Breast epithelium (tissue), 4 donors: ENCODE measurements around the gene BHLHE41. TPM values are rescaled to one million over a fixed set of nuclear protein-coding genes. Genes with fewer than 3 reads are reported as not detected.

Source experiments
- DNase-seq, 2 donors: peaks; one replicate each; pipeline ENCODE4 v3.0.0-alpha.2; 2019; ENCODE audit warnings: low spot score in 2 of 2
- H3K27ac ChIP-seq, 2 donors: fragments of 200-600 bp; sonication (generic) in 1 of 2; one replicate each; pipeline ENCODE4 v1.5.1; 2016 to 2019; ENCODE audit warnings: mild to moderate bottlenecking in 1 of 2
- H3K27me3 ChIP-seq, 2 donors: fragments of 200-600 bp; sonication (generic) in 1 of 2; one replicate each; pipeline versions ENCODE4 v1.5.1 to v1.6.0; 2017 to 2019; ENCODE audit warnings: control low read depth in 1 of 2, mild to moderate bottlenecking in 1 of 2
- H3K36me3 ChIP-seq: fragments of 200-600 bp; one replicate; pipeline ENCODE4 v1.5.1; 2019
- H3K4me1 ChIP-seq, 2 donors: fragments of 200-600 bp; sonication (generic); one replicate each; pipeline ENCODE4 v1.5.1; 2016 to 2019; ENCODE audit warnings: control low read depth in 1 of 2
- H3K4me3 ChIP-seq, 3 donors: fragments of 200-600 bp; sonication (generic); 1 replicate in 2 of 3; 2 replicates in 1 of 3; pipeline ENCODE4 v1.5.1; 2016 to 2019; ENCODE audit warnings: mild to moderate bottlenecking in 3 of 3, moderate library complexity in 2 of 3
- H3K9me3 ChIP-seq, 2 donors: fragments of 200-600 bp; sonication (generic) in 1 of 2; one replicate each; pipeline ENCODE4 v1.5.1; 2016 to 2019; ENCODE audit warnings: control low read depth in 1 of 2
- POLR2A ChIP-seq: fragments of 450-650 bp; IDR thresholded peaks from one replicate; pipeline ENCODE4 v1.6.1; 2016; ENCODE audit warnings: antibody characterized with exemption, mild to moderate bottlenecking, moderate library complexity
- POLR2AphosphoS5 ChIP-seq, 3 donors: sonication (generic); formaldehyde crosslinking; IDR thresholded peaks; one replicate each; pipeline ENCODE4 v1.6.1; 2017; ENCODE audit warnings: antibody characterized with exemption in 3 of 3
- intact Hi-C: fragments of 100-400 bp; cut with DNase I; formaldehyde crosslinking; loops from one replicate; pipeline ENCODE4 v1.15.1; 2023; ENCODE audit warnings: low total_unique reads
- total RNA-seq, 3 donors: library from RNA; depleted of rRNA; stranded (reverse); fragments of >200 nt; gene quantifications; one replicate each; pipeline ENCODE4 v1.1.0, GENCODE V29; 2016
- TF ChIP-seq, protein P1 (sequence below), 3 donors: fragments of 450-650 bp; IDR thresholded peaks; one replicate each; pipeline ENCODE4 v1.5.1; 2016 to 2017; ENCODE audit warnings: antibody characterized with exemption in 3 of 3, mild to moderate bottlenecking in 3 of 3, moderate library complexity in 3 of 3

The BHLHE41 gene
- total RNA-seq, 3 donors from 2014 or later, result 5.6 to 29.7 (median 9.2) TPM

DNA sequence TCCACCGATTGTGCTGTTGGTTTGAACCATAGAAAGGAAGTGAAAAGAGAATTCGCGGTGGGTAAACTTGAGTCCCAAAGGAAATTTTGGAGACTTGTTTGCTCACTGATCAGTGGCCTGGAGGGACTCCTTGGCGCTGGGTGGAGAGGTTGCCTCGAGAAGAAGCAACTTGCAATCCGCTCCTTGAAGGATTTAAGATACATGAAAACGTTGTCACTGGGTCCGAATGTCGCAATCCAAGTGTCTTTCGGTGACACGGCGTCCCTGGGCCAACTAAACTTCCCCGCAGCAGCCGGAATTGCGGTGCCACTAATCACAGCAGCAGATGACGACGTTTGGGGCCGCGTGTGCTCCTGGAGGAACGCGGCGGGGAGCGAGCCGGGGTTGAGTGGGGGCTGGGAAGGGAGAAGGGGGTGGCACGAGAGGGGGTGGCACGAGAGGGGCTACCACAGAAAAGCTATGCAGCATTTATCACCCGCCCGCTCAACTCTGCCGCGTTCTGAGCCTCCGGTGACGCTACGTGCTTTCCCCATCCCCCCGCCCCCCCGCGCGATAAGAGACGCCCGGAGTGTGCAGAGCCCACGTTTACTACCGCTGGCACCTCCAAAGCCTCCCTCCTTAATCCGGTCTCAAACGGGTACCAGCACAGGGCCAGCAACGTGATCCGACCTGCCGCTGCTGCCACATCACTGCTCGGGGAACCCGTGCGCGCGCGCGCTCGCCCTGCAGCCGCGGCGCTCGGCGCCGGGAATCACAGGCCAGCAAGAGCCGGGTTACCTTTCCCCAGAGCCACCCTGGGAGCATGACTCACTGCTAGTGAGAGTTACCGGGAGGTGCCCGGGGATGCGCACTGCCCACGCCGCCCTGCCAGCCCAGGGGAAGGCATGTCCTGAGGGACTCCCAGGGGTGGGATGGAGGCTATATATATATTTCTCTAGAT is 833 bp upstream of the BHLHE41 start:
- DNase-seq, result peak; percentile 79 to 91
- TF ChIP-seq, protein P1, sequence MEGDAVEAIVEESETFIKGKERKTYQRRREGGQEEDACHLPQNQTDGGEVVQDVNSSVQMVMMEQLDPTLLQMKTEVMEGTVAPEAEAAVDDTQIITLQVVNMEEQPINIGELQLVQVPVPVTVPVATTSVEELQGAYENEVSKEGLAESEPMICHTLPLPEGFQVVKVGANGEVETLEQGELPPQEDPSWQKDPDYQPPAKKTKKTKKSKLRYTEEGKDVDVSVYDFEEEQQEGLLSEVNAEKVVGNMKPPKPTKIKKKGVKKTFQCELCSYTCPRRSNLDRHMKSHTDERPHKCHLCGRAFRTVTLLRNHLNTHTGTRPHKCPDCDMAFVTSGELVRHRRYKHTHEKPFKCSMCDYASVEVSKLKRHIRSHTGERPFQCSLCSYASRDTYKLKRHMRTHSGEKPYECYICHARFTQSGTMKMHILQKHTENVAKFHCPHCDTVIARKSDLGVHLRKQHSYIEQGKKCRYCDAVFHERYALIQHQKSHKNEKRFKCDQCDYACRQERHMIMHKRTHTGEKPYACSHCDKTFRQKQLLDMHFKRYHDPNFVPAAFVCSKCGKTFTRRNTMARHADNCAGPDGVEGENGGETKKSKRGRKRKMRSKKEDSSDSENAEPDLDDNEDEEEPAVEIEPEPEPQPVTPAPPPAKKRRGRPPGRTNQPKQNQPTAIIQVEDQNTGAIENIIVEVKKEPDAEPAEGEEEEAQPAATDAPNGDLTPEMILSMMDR (IDR thresholded peaks at IDR 0.05), result no peak
- TF ChIP-seq POLR2A, result peak; percentile 70
- peak; percentile 40 to 45 (median 43) for TF ChIP-seq POLR2AphosphoS5 (IDR thresholded peaks at IDR 0.05)
- Histone ChIP-seq H3K36me3 (no peaks in the 10 kb centered on the region), H3K27me3 (no peaks in the 10 kb centered on the region), H3K27ac (peak overlapping the region; percentile 99), H3K4me3 (peak overlapping the region; percentile 60 to 83 (median 72)), H3K9me3 (no peaks in the 10 kb centered on the region), H3K4me1 (peaks cover 0 to 5% of the 10 kb centered on the region in 2 donors)
- intact Hi-C loops, result loop anchor here (10.0 kb wide), 1 partner anchor 159 kb away; no protein-coding TSS in a partner anchor

DNA sequence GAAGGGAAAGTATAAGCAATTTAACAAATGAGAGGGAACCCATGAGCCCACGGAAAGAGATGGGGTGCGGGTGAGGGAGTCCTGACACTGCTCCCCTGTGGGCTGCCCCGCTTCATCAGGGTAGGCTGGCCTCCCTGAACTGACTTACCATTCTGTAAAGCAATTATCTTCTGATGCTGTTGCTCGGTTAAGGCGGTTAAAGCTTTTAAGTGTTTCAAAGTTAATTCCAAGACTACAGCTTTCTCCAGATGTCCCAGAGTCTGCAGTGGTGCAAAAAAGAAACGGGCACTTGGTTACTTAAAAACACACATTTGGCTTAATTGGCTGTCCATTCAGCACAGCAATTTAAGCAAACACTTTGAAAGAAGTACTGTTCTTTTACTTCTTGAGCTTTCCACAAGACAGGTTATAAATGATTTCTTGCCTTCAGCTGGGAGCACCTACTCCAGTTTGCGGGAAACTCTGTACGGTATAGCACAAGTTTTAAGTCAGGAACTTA is 1.3 kb downstream of the BHLHE41 start:
- Histone ChIP-seq H3K27me3 (no peaks in the 10 kb centered on the region), H3K9me3 (no peaks in the 10 kb centered on the region), H3K4me1 (peaks cover 0 to 5% of the 10 kb centered on the region in 2 donors), H3K4me3 (peak overlapping the region; percentile 60 to 83 (median 72)), H3K27ac (peak overlapping the region; percentile 99), H3K36me3 (no peaks in the 10 kb centered on the region)
- intact Hi-C loops, result loop anchor here (10.0 kb wide), 1 partner anchor 161 kb away; no protein-coding TSS in a partner anchor
- no peak for DNase-seq
- TF ChIP-seq POLR2A, result no peak
- TF ChIP-seq POLR2AphosphoS5 (IDR thresholded peaks at IDR 0.05), result no peak
- TF ChIP-seq, protein P1 (IDR thresholded peaks at IDR 0.05), result no peak

DNA sequence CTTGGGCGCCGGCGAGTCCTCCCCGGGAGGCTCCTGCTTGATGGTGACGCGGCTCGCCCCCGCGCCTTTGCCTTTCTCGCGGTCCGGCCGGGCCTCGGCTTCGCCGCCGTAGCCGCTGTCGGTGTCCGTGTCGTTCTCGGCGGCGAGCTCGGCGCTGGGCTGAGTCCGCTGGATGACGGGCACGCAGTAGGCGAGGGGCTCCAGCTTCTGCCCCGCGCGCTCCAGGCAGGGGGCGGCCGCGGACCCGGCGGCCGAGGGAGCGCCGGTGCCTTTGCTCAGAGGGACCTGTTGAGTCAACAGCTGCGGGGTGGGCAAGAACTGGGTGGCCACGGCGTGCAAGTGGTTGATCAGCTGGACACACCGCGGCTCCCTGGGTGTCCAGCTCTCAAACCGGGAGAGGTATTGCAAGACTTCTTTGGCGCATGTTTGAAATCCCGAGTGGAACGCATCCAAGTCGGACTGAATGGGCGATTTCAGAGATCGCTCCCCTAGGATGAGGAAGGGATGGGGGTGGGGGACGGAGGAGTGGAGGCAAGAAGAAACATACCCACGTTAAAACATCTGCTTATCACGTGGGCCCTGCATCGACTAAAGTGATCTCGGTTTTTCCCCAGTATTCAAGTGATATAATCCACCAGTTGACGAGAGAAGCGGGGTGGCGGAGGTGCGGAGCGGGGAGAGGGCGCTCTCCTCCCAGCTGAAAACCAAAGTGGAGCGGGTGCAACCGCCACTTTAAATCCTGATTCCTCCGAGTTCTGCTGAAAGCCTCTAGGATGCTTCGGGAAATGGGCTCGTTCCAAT is 2.0 kb downstream of the BHLHE41 start:
- TF ChIP-seq, protein P1 (IDR thresholded peaks at IDR 0.05), result peak in 1 of 3 donors; percentile 23
- TF ChIP-seq POLR2AphosphoS5 (IDR thresholded peaks at IDR 0.05), result peak; percentile 57 to 67 (median 64)
- no peak for TF ChIP-seq POLR2A
- H3K4me3 ChIP-seq, result peak overlapping the region; percentile 60 to 83 (median 72)
- H3K27ac ChIP-seq, result peak overlapping the region; percentile 99
- H3K9me3 ChIP-seq, result no peaks in the 10 kb centered on the region
- peak; percentile 62 to 74 for DNase-seq
- intact Hi-C loops, result loop anchor here (10.0 kb wide), 1 partner anchor 162 kb away; no protein-coding TSS in a partner anchor
- peaks cover 0 to 5% of the 10 kb centered on the region in 2 donors for H3K4me1 ChIP-seq
- no peaks in the 10 kb centered on the region for H3K36me3 ChIP-seq
- H3K27me3 ChIP-seq, result no peaks in the 10 kb centered on the region

DNA sequence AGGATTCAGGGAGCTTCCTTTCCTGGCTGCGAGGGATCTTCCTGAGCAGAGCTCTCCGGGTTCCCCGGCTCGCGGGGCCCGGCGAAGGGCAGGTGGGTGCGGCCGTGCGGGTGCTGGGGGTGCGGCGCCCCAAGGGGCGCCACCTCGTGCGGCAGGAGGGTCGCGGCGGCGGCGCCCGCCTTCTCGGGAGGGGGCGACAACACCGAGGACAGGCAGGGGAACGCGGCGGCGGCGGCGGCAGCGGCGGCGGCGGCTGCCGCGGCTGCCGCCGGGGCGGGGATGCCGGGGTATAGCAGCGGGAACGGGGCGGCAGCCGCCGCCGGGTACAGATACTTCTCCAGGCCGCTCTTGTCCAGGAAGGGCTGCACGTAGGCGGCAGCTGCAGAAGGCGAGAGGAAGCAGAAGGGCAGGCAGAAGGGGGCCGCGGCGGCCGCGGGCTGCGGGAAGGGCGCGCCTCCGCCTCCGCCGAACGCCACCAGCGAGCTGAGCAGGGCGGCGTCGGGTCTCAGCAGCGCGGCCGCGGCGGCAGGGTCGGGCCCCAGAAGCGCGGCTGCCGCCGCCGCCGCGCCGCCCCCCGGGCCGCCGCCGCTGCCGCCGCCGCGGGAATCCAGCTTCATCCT is 2.7 kb downstream of the BHLHE41 start:
- Histone ChIP-seq H3K9me3 (no peaks in the 10 kb centered on the region), H3K4me3 (peak overlapping the region; percentile 60 to 83 (median 72)), H3K27me3 (no peaks in the 10 kb centered on the region), H3K27ac (peak overlapping the region; percentile 99), H3K36me3 (no peaks in the 10 kb centered on the region), H3K4me1 (peaks cover 0 to 4% of the 10 kb centered on the region in 2 donors)
- peak in 1 of 3 donors; percentile 20 for TF ChIP-seq POLR2AphosphoS5 (IDR thresholded peaks at IDR 0.05)
- TF ChIP-seq, protein P1 (IDR thresholded peaks at IDR 0.05), result no peak
- intact Hi-C loops, result loop anchor here (10.0 kb wide), 1 partner anchor 163 kb away; no protein-coding TSS in a partner anchor
- no peak for DNase-seq
